GM18858 (cell line): ENCODE measurements around the gene FAM229B.
A peak's percentile ranks its signal among the peaks of the same experiment; 100 is the strongest.
"Not testable (repeated sequence)": the region's sequence is repeated elsewhere in the genome, so short reads cannot be mapped to it uniquely, and the experiment has no call there.

Source experiments
- ATAC-seq: cut with Tn5 transposase; IDR thresholded peaks from one replicate; pipeline ENCODE4 v1.9.1; 2021; ENCODE audit not compliant: unreplicated experiment

FAM229B gene

GRCh38 chr6:112087136-112087911 is at the start of gene FAM229B, which contains the start of gene TUBE1:
Gene FAM229B, plus strand, starts transcription at chr6:112087591. Its CDS starts 11,693 bp downstream, at chr6:112099284.
Gene TUBE1, minus strand, starts transcription at chr6:112087482. Its CDS starts 48 bp downstream, at chr6:112087434.
- ATAC-seq, result peak; percentile 97

- ATAC-seq, result no peak
These were observed 49.6 kb upstream of the FAM229B start for GRCh38 chr6:112037783-112038216.

- ATAC-seq, result no peak
These were observed 49.1 kb upstream of the FAM229B start for GRCh38 chr6:112038268-112038667.

GRCh38 chr6:112038756-112039430 is 48.5 kb upstream of the FAM229B start:
- ATAC-seq, result no peak

GRCh38 chr6:112039431-112039770 is 48.0 kb upstream of the FAM229B start:
- no peak for ATAC-seq

GRCh38 chr6:112040956-112041355 is 46.4 kb upstream of the FAM229B start:
- no peak for ATAC-seq

GRCh38 chr6:112041535-112041934 is 45.9 kb upstream of the FAM229B start:
- no peak for ATAC-seq

- ATAC-seq, result peak; percentile 89
These were observed 44.1 kb upstream of the FAM229B start for GRCh38 chr6:112043032-112044007.

GRCh38 chr6:112044196-112044595 is 43.2 kb upstream of the FAM229B start:
- no peak for ATAC-seq

GRCh38 chr6:112044856-112045255 is 42.5 kb upstream of the FAM229B start:
- no peak for ATAC-seq

- not testable (repeated sequence) for ATAC-seq
These were observed 39.9 kb upstream of the FAM229B start for GRCh38 chr6:112047523-112047922.

- ATAC-seq, result no peak
These were observed 38.2 kb upstream of the FAM229B start for GRCh38 chr6:112049026-112049799.

GRCh38 chr6:112049996-112050395 is 37.4 kb upstream of the FAM229B start:
- no peak for ATAC-seq

GRCh38 chr6:112050429-112050828 is 37.0 kb upstream of the FAM229B start:
- no peak for ATAC-seq

- ATAC-seq, result not testable (repeated sequence)
These were observed 36.1 kb upstream of the FAM229B start for GRCh38 chr6:112051251-112051740.

GRCh38 chr6:112054001-112054400 is 33.4 kb upstream of the FAM229B start, which contains the start of gene CCN6:
Gene CCN6, plus strand, starts transcription at chr6:112054104. Its CDS starts 254 bp downstream, at chr6:112054358.
- no peak for ATAC-seq

GRCh38 chr6:112054555-112055190 is 32.7 kb upstream of the FAM229B start:
- no peak for ATAC-seq

GRCh38 chr6:112058243-112059032 is 29.0 kb upstream of the FAM229B start:
- ATAC-seq, result no peak

GRCh38 chr6:112061605-112062004 is 25.8 kb upstream of the FAM229B start:
- no peak for ATAC-seq
